ENCODE data around the gene TMEM126A. TPM values are rescaled to one million over a fixed set of nuclear protein-coding genes. Genes with fewer than 3 reads are reported as not detected.
"Not testable (repeated sequence)": the region's sequence is repeated elsewhere in the genome, so short reads cannot be mapped to it uniquely, and the experiment has no call there.

Gene TMEM126A
- total RNA-seq, 1 donor from 2014 or later, result 32.7 TPM

DNA sequence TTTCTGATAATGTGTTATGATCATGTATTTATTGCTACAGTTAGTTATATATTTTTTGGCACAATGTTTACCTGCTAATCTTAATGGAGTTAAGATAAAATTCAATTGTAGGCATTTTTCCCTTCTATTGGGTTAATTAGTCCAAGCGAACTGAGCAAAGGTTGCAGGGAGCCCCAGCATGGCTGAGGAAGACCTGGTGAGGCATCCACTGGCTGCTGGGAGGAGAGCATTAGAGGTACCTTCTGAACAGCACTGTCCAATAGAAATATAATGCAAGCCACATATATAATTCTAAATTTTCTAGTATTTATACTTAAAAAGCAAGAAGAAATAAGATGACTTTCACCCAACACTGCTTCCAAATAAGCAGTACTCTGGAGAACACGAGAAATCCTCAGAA lies 689 bp upstream of the TMEM126A start:
- H3K27ac Mint-ChIP-seq, result peak overlapping the region; percentile 91
- ATAC-seq (ENCODE audit: low read depth), result no peak
- H3K36me3 Mint-ChIP-seq (ENCODE audit: low read depth), result peaks cover 16% of the 10 kb centered on the region
- POLR2A ChIA-PET, result interaction anchor here (0.7 to 5.7 kb wide), 12 partner anchors 9 to 598 kb away, joined by 3 to 102 read pairs (median 6); partner anchors contain the start of genes CCDC83, CREBZF, DLG2 and TMEM126B
- intact Hi-C loops (cut with micrococcal nuclease), result loop anchor here (1.0 kb wide), 3 partner anchors 17 to 655 kb away; partner anchors contain the start of genes HIKESHI and TMEM126B
- H3K27me3 Mint-ChIP-seq, result peaks cover 10% of the 10 kb centered on the region
- CTCF ChIA-PET, result interaction anchor here (1.2 to 3.9 kb wide), 2 partner anchors 19 to 866 kb away, joined by 3 to 16 read pairs; partner anchors contain the start of genes DLG2 and TMEM126B
- peaks cover 22% of the 10 kb centered on the region for H3K4me1 Mint-ChIP-seq
- no peaks in the 10 kb centered on the region for H3K9me3 Mint-ChIP-seq
- no peak for DNase-seq
- H3K4me3 Mint-ChIP-seq, result peak overlapping the region; percentile 98
- TF ChIP-seq, protein P1, sequence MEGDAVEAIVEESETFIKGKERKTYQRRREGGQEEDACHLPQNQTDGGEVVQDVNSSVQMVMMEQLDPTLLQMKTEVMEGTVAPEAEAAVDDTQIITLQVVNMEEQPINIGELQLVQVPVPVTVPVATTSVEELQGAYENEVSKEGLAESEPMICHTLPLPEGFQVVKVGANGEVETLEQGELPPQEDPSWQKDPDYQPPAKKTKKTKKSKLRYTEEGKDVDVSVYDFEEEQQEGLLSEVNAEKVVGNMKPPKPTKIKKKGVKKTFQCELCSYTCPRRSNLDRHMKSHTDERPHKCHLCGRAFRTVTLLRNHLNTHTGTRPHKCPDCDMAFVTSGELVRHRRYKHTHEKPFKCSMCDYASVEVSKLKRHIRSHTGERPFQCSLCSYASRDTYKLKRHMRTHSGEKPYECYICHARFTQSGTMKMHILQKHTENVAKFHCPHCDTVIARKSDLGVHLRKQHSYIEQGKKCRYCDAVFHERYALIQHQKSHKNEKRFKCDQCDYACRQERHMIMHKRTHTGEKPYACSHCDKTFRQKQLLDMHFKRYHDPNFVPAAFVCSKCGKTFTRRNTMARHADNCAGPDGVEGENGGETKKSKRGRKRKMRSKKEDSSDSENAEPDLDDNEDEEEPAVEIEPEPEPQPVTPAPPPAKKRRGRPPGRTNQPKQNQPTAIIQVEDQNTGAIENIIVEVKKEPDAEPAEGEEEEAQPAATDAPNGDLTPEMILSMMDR (IDR thresholded peaks at IDR 0.05), result no peak

DNA sequence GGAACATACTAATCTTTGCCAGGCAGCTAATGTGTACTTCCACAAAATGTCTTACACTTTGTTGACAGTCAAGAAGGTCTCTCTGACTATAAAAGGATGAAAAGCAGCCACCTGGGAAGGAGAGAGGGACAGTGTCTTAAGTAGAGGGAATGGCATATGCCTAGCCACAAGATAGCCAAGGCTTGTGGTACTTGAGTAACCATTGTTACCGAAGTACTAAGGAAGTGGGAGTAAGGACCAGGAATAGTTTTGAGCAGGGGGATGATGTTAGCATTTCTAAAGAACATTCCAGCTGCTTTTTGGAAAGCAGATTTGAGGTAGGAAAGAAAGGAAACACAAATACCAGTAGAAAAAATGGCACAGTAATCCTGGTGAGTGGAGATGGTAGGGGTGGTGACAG lies 3.4 kb downstream of the TMEM126A start:
- H3K9me3 Mint-ChIP-seq, result no peaks in the 10 kb centered on the region
- DNase-seq (no peak), ATAC-seq (ENCODE audit: low read depth) (no peak)
- no peaks in the 10 kb centered on the region for H3K27me3 Mint-ChIP-seq
- ChIA-PET CTCF (no interaction called here), POLR2A (interaction anchor here (0.6 kb wide), 1 partner anchor 655 kb away, joined by 4 read pairs; no protein-coding TSS in a partner anchor)
- peaks cover 22% of the 10 kb centered on the region for H3K4me1 Mint-ChIP-seq
- H3K4me3 Mint-ChIP-seq, result no peak overlapping the region
- H3K36me3 Mint-ChIP-seq (ENCODE audit: low read depth), result peaks cover 41% of the 10 kb centered on the region
- intact Hi-C loops (cut with micrococcal nuclease), result no loop called here
- TF ChIP-seq, protein P1 (IDR thresholded peaks at IDR 0.05), result no peak
- H3K27ac Mint-ChIP-seq, result no peak overlapping the region

DNA sequence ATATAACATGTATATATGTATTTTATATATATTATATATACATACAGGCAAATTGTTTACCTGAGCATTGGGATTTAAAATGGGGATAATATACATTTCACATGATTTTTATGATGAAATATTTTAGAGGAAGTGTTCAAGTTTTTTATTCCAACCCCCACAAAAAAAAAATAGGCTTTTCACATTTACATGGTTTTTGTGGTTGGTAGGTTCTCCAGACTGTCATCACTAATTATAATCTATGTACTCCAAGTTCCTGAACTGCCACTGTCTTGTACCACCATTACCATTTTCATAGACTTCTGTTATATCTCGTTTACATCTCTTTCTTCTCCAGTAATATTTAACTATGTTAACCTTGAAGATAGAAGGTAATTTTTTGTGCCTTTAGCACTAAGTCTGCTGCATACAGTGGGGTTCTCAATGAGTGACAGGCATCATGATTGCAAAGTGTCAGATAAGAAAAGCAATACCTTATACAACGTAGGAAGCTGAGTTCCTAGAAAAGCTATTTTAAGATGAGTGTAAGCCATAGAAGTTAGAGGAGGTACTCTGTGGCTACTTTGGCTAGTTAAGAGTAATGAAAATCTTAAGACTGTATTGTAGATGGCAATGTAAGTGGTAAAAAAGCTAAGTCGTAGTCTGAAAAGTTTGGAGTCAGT lies 5.2 kb downstream of the TMEM126A start:
- POLR2A ChIA-PET, result interaction anchor here (2.6 kb wide), 1 partner anchor 12 kb away, joined by 13 read pairs; the partner anchor contains the start of gene CREBZF
- CTCF ChIA-PET, result no interaction called here
- intact Hi-C loops (cut with micrococcal nuclease), result no loop called here
- Mint-ChIP-seq H3K9me3 (no peaks in the 10 kb centered on the region), H3K27me3 (no peaks in the 10 kb centered on the region), H3K4me3 (no peak overlapping the region), H3K4me1 (peaks cover 12% of the 10 kb centered on the region), H3K36me3 (ENCODE audit: low read depth) (peaks cover 53% of the 10 kb centered on the region), H3K27ac (no peak overlapping the region)
- DNase-seq (no peak), ATAC-seq (ENCODE audit: low read depth) (no peak)
- TF ChIP-seq, protein P1 (IDR thresholded peaks at IDR 0.05), result no peak

DNA sequence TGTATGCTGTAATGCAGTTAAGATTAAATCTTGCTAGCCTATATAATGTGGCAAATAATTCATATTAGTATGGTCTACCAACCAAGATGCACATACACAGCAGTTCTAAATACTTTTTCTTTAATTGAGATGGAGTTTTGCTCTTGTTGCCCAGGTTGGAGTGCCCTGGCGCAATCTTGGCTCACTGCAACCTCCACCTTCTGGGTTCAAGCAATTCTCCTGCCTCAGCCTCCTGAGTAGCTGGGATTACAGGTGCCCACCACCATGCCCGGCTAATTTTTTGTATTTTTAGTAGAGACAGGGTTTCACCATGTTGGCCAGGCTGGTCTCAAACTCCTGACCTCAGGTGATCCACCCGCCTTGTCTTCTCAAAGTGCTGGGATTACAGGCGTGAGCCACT lies 6.6 kb downstream of the TMEM126A start:
- H3K4me1 Mint-ChIP-seq; DNase-seq; intact Hi-C loops (cut with micrococcal nuclease); H3K27me3 Mint-ChIP-seq; ATAC-seq (ENCODE audit: low read depth); H3K9me3 Mint-ChIP-seq; CTCF ChIA-PET; H3K27ac Mint-ChIP-seq; H3K4me3 Mint-ChIP-seq: not testable (repeated sequence)
- POLR2A ChIA-PET, result interaction anchor here (2.6 kb wide), 1 partner anchor 10 kb away, joined by 13 read pairs; the partner anchor contains the start of gene CREBZF
- H3K36me3 Mint-ChIP-seq (ENCODE audit: low read depth), result peaks cover 62% of the 10 kb centered on the region

DNA sequence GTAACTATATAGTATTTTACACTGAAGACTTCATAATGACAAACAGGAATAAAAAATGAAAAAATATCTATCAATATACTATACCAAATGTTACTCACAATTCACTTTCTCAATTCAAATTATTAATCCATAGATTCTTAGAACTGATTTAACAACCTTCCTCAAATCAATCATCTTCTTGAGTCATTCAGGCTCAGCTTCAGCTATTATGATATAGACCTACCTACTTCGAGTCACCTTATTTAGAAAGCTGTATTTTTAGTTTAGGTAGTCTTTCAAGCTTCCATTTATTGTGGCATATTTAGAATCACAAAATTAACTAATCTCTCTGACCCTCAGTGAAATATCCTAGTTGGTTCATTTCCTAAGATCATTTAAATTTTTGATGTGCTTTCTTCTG lies 9.0 kb downstream of the TMEM126A start:
- peaks cover 76% of the 10 kb centered on the region for H3K36me3 Mint-ChIP-seq (ENCODE audit: low read depth)
- CTCF ChIA-PET, result no interaction called here

More for the DNA sequence above, 9.0 kb downstream of the TMEM126A start:
- H3K9me3 Mint-ChIP-seq, result no peaks in the 10 kb centered on the region
- POLR2A ChIA-PET, result interaction anchor here (0.9 to 1.4 kb wide), 2 partner anchors 8 to 9 kb away, joined by 4 to 6 read pairs; partner anchors contain the start of genes CREBZF and TMEM126A
- intact Hi-C loops (cut with micrococcal nuclease), result loop anchor here (1.0 kb wide), 1 partner anchor 8 kb away; no protein-coding TSS in a partner anchor
- ATAC-seq (ENCODE audit: low read depth), result no peak
- H3K4me3 Mint-ChIP-seq, result no peak overlapping the region
- no peak overlapping the region for H3K27ac Mint-ChIP-seq
- H3K4me1 Mint-ChIP-seq, result peaks cover 23% of the 10 kb centered on the region
- TF ChIP-seq, protein P1 (IDR thresholded peaks at IDR 0.05), result no peak
- DNase-seq, result no peak
- H3K27me3 Mint-ChIP-seq, result no peaks in the 10 kb centered on the region
